ENCODE results near the gene LY6G6C.

GRCh38 chr6:31705931-31706330 lies 15.6 kb downstream of the LY6G6C start:
- TF ChIP-seq CTCF (IDR thresholded peaks at IDR 0.05; ENCODE audit: insufficient read depth, low read length) (no peak), POLR2AphosphoS5 (IDR thresholded peaks at IDR 0.05; ENCODE audit: low read depth) (no peak), REST (IDR thresholded peaks at IDR 0.05; ENCODE audit: insufficient replicate concordance, low read depth) (no peak), GABPA (IDR thresholded peaks at IDR 0.05; ENCODE audit: low read depth) (no peak)
